GM21515 (cell line): ENCODE results near the gene LDB1.

Source experiments
- ATAC-seq: cut with Tn5 transposase; IDR thresholded peaks from one replicate; pipeline ENCODE4 v1.9.1; 2021; ENCODE audit not compliant: unreplicated experiment

Gene LDB1, protein sequence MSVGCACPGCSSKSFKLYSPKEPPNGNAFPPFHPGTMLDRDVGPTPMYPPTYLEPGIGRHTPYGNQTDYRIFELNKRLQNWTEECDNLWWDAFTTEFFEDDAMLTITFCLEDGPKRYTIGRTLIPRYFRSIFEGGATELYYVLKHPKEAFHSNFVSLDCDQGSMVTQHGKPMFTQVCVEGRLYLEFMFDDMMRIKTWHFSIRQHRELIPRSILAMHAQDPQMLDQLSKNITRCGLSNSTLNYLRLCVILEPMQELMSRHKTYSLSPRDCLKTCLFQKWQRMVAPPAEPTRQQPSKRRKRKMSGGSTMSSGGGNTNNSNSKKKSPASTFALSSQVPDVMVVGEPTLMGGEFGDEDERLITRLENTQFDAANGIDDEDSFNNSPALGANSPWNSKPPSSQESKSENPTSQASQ

GRCh38 chr10:102120142-102120990 lies at the start of gene LDB1:
Gene LDB1, minus strand, starts transcription at chr10:102120368. Its CDS starts 258 bp downstream, at chr10:102120110.
- ATAC-seq: peak; percentile 56

DNA sequence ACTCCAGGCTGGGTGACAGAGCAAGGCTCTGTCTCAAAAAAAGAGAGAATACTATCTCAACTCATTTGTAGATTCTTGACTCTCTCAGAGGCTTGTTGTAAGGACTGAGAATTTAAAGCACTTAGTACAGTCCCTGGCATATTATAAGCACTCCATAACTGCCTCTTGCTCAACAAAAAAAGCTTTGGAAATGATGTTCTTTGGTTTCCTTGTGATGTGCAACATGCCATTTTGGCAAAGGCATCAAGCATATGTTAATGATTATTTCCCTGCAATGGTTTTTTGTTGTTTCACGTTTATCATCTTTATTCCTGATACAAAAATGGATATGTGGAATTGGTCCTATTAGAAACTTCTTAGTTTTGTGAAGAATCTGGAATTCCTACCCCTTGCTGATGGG lies 47.7 kb upstream of the LDB1 start:
- no peak for ATAC-seq

DNA sequence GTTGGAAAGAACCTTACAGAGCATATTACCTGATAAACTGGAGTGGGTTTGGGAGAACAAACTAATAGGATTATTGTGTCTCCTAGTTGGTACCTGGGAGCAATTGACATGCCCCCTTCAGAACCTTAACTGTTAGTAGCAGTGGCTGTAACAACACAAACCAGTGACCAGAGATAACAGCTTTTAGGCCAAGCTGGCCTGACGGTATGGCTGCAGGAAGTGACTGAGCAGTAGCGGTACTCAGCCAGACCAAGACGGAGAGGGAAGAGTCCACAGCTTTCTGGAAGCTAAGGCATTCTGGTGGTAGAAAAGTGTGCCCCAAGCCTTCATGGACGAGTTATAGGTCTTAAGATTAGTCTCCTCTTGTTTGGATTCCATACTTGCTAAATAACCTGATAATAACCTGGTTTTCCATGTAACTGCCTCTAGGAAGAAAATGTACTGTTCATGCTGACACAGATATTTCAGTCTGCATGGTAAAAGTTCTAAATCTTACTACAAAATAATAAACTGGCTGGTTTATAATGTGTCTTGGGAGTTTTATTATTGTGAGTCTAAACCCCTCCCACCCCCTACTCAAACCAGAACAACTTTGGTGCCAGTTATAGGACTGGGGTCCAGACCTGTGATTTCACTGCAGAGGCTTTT lies 43.3 kb upstream of the LDB1 start:
- no peak for ATAC-seq

DNA sequence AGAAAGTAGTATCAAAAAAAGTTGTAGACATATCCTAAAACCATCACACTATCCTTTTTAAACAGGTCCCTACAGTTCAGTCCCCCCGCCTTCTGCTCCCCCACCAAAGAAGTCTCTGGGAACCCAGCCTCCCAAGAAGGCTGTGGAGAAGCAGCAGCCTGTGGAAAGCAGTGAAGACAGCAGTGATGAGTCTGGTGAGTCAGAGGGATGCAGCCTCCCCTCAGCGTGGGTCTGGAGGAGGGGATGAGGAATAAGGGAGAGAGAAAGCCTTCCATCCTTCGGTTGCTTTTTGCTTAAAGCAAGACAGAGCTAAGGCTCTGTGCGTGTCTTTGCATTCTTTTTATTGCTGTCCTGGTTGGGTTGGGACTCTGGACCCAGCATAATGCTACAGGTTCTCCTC lies 39.7 kb upstream of the LDB1 start:
- ATAC-seq: no peak

DNA sequence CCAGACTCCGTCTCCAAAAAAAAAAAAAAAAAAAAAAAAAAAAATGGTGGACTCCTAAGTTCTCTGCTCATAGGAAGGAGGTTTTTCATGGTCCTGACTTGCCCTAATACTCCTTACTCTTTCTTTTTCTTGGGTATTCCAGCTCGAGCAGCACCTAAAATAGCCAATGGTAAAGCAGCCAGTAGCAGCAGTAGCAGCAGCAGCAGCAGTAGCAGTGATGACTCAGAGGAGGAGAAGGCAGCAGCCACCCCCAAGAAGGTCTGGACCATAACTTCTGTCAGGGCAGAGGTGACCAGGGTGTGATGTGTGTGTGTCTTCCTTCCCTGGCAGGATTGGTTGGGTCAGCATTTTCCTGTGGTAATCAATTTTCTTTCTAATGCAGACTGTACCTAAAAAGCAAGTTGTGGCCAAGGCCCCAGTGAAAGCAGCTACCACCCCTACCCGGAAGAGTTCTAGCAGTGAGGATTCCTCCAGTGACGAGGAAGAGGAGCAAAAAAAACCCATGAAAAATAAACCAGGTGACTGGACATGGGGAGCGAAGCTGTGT lies 39.0 kb upstream of the LDB1 start:
- no peak for ATAC-seq

- no peak for ATAC-seq
These were observed 37.1 kb upstream of the LDB1 start for GRCh38 chr10:102157224-102157623.

- ATAC-seq: no peak
These were observed 34.4 kb upstream of the LDB1 start for GRCh38 chr10:102154466-102155116.

DNA sequence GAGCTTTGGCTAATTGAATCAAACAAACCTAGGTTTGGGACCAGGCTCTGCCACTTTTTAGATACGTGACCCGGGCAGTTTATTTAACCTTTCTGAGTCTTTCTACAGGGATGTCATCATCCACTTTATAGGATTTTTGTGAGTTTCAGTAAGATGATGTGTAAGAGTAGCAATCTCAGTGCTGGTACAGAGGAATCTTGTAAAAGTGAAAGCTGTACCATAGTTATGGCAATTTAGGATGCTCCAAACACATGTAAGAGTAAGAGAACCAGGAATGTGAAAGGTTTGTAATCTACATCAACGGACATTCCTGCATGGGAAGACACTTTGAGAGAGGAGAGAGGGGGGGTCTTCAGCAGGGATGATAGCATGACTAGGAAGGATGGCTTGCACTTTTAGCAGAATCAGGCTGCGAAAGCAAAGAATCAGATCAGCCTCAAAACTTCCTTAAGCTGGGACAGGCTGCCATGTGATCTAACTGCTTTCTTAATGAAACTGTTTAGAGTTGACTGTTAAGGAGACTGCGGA lies 33.0 kb upstream of the LDB1 start:
- no peak for ATAC-seq

DNA sequence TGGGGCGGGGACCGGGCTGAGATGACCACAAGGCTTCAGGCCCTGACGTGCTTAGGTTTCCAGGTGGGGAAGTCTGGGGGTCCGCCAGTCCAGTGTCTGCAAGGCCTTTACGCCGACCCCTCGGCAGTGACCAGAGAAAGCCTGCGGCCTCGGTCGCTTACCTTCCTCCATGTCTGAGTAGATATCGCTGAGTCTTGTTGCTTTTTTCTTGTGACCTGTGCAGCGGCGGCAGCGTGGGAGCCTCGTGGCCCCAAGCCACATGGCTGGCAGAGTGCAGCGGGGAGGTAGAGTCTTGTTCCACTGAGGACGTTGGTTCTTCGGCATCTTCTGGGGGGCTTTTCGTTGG lies 32.4 kb upstream of the LDB1 start:
- peak; percentile 20 for ATAC-seq

GRCh38 chr10:102151774-102152544 lies 31.8 kb upstream of the LDB1 start, which contains the start of gene NOLC1:
Gene NOLC1, plus strand, starts transcription at chr10:102152389. Its CDS starts 22 bp downstream, at chr10:102152411.
- ATAC-seq: peak; percentile 87

DNA sequence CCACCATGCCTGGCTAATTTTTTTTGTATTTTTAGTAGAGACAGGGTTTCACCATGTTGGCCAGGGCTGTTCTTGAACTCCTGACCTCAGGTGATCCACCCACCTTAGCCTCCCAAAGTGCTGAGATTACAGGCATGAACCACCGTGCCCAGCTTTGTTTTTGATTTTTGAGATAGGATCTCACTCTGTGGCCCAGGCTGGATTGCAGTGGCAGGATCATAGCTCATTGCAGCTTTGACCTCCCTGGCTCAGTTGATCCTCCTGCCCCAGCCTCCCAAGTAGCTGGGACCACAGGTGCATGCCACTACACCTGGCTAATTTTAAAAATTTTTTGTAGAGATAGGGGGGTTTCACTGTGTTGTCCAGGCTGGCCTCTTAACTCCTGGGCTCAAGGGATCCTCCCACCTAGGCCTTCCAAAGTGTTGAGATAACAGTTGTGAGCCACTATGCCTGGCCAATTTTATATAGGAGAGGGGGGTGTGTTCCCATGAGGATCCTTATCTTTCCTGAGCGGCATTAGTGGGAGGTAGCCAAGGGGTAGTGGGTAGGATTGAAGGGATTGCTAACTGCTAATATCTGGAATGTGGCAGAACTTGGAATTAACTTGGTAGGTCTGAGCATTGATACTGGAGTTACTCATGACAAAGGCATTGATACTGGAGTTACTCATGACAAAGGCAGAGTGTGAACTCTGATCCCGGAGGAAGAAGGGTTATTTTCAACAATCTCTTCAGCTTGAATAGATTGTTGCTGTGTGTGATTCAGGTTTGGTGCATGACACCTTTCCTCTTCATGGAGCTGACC lies 31.0 kb upstream of the LDB1 start:
- no peak for ATAC-seq

DNA sequence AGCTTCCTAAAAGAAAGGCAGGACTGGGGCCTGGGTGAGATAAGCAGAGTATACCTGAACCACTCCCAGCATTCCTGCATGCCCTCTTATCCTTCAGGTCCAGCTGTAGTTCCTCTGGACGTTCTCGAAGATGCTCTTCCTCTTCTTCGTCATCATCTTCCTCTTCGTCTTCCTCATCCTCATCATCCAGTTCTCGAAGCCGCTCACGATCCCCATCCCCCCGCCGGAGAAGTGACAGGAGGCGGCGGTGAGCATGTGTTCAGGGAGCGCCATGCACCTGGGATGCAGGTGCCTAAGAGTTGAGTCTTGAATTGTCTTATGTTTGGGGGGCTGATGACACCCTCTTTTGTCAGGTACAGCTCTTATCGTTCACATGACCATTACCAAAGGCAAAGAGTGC lies 28.1 kb upstream of the LDB1 start:
- no peak for ATAC-seq

- no peak for ATAC-seq
These were observed 27.4 kb upstream of the LDB1 start for GRCh38 chr10:102147561-102147960.

- ATAC-seq: no peak
These were observed 26.8 kb upstream of the LDB1 start for GRCh38 chr10:102146971-102147428.

GRCh38 chr10:102141583-102142107 lies 21.5 kb upstream of the LDB1 start:
- ATAC-seq: no peak

- ATAC-seq: no peak
These were observed 20.9 kb upstream of the LDB1 start for GRCh38 chr10:102140913-102141540.

DNA sequence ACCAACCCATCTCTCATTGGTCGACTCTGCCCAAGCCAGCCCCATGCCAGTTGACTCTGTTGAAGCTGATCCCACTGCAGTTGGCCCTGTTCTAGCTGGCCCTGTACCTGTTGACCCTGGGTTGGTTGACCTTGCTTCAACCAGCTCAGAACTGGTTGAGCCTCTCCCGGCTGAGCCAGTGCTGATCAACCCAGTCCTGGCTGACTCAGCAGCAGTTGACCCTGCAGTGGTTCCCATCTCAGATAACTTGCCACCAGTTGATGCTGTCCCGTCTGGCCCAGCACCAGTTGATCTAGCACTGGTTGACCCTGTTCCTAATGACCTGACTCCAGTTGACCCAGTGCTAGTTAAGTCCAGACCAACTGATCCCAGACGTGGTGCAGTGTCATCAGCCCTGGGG lies 20.1 kb upstream of the LDB1 start:
- no peak for ATAC-seq
